SK-N-SH (cell line): ENCODE results near the gene ZCCHC8.

Source experiments
- CHD2 ChIP-seq: fragments of 150-350 bp; IDR thresholded peaks from 2 replicates; pipeline ENCODE4 v1.6.1; 2018; ENCODE audit warnings: low read length; ENCODE audit not compliant: partially characterized antibody
- EP300 ChIP-seq, 2 experiments: IDR thresholded peaks; 2 replicates each; pipeline versions ENCODE4 v1.4.0 to v1.6.1; 2012; ENCODE audit warnings: borderline replicate concordance in 1 of 2, low read depth in 1 of 2, low read length in 1 of 2
- POLR2AphosphoS5 ChIP-seq: IDR thresholded peaks from 2 replicates; pipeline ENCODE4 v1.6.1; 2012; ENCODE audit warnings: low read depth, low read length
- SMC3 ChIP-seq: IDR thresholded peaks from 2 replicates; pipeline ENCODE4 v1.6.1; 2012; ENCODE audit warnings: low read depth, low read length, improper control_type of control experiment
- TEAD4 ChIP-seq: IDR thresholded peaks from 2 replicates; pipeline ENCODE4 v1.4.0; 2012; ENCODE audit warnings: mild to moderate bottlenecking, borderline replicate concordance; ENCODE audit not compliant: insufficient read depth
- TF ChIP-seq, protein P1 (sequence below): fragments of 200-600 bp; sonication (generic); IDR thresholded peaks from 2 replicates; pipeline ENCODE4 v1.6.1; 2017; ENCODE audit warnings: antibody characterized with exemption, mild to moderate bottlenecking, moderate library complexity

DNA sequence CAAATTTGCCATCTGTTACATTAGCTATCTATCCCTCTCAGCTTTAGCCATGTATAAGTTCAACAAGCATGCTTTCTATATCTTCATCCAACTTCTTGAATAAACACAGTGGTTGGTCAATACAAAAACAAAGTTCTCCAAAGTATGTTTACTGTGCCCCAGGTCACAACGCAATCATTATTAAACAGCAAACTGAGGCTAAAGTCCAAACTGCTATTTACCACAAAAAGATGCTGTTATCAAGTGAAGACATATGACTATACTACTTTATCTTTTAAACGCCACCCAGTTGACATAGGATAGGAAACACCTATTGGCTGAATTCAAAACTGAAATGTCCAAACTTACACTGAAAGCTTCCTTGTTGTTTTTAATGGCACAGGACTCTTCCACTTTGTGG, 11.7 kb downstream of the ZCCHC8 start:
- TF ChIP-seq TEAD4 (no peak), CHD2 (no peak), SMC3 (no peak), POLR2AphosphoS5 (no peak), EP300 (IDR thresholded peaks at IDR 0.05; ENCODE audit: borderline replicate concordance in 1 of 2, low read depth in 1 of 2, low read length in 1 of 2) (no peak)
- TF ChIP-seq, protein P1, sequence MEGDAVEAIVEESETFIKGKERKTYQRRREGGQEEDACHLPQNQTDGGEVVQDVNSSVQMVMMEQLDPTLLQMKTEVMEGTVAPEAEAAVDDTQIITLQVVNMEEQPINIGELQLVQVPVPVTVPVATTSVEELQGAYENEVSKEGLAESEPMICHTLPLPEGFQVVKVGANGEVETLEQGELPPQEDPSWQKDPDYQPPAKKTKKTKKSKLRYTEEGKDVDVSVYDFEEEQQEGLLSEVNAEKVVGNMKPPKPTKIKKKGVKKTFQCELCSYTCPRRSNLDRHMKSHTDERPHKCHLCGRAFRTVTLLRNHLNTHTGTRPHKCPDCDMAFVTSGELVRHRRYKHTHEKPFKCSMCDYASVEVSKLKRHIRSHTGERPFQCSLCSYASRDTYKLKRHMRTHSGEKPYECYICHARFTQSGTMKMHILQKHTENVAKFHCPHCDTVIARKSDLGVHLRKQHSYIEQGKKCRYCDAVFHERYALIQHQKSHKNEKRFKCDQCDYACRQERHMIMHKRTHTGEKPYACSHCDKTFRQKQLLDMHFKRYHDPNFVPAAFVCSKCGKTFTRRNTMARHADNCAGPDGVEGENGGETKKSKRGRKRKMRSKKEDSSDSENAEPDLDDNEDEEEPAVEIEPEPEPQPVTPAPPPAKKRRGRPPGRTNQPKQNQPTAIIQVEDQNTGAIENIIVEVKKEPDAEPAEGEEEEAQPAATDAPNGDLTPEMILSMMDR, result no peak
